ENCODE measurements around the gene ALS2. TPM values are rescaled to one million over a fixed set of nuclear protein-coding genes. Genes with fewer than 3 reads are reported as not detected.

Gene ALS2
- total and polyA plus RNA-seq, 2 donors from 2014 or later = 7.1 to 24.4 TPM

DNA sequence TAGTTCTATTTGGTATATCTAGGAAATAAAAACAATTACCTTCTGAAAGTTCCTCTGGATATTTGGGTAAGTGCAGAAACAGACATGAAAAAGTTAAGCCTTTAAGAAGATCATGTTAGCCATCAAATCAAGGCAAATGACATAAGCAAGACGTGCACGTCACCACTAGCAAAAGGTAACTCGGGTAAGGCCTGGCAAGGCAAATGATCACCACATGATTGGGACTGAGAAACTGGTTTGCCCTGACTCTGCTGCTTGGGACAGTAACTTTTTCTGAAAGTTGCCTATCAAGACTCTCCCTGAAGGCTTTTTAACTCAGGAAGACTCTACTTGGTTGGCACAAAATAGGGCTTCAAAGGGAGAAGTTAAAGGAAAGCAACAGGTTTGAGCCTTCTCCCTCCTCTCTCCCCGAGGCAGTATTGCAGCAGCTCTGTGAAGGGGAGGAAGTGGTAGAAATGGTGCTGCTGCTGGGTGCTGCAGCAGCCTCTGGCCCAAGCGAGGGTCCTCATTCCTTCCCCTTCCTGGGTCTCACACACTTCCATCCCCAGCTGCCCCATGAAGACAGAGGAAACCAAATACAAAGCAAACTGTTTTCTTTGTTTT, 120.3 kb downstream of the ALS2 start:
- no peaks in the 10 kb centered on the region for H3K9me3 ChIP-seq (ENCODE audit: control insufficient read depth in 2 of 3, insufficient read depth in 1 of 3, low read length in 3 of 3)
- H3K27me3 ChIP-seq (ENCODE audit: control insufficient read depth, insufficient read depth, low read length) = no peaks in the 10 kb centered on the region
- H3K27ac ChIP-seq (ENCODE audit: low read depth in 2 of 2, low read length in 2 of 2) = no peak overlapping the region
- no peak overlapping the region for H3K4me3 ChIP-seq (ENCODE audit: low read length in 3 of 3)
- H3K36me3 ChIP-seq (ENCODE audit: control insufficient read depth in 2 of 3, insufficient read depth in 3 of 3, low read length in 3 of 3) = no peaks in the 10 kb centered on the region
- no peaks in the 10 kb centered on the region for H3K4me1 ChIP-seq (ENCODE audit: control insufficient read depth in 2 of 3, insufficient read depth in 2 of 3, low read depth in 1 of 3, low read length in 3 of 3)
- H3K9ac ChIP-seq (ENCODE audit: low read length in 3 of 3) = no peak overlapping the region
- TF ChIP-seq, protein P1, sequence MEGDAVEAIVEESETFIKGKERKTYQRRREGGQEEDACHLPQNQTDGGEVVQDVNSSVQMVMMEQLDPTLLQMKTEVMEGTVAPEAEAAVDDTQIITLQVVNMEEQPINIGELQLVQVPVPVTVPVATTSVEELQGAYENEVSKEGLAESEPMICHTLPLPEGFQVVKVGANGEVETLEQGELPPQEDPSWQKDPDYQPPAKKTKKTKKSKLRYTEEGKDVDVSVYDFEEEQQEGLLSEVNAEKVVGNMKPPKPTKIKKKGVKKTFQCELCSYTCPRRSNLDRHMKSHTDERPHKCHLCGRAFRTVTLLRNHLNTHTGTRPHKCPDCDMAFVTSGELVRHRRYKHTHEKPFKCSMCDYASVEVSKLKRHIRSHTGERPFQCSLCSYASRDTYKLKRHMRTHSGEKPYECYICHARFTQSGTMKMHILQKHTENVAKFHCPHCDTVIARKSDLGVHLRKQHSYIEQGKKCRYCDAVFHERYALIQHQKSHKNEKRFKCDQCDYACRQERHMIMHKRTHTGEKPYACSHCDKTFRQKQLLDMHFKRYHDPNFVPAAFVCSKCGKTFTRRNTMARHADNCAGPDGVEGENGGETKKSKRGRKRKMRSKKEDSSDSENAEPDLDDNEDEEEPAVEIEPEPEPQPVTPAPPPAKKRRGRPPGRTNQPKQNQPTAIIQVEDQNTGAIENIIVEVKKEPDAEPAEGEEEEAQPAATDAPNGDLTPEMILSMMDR (IDR thresholded peaks at IDR 0.05; ENCODE audit: borderline replicate concordance, extremely low read depth, insufficient read depth) = no peak
- DNase-seq (no peak), FAIRE-seq (no peak)
- intact Hi-C loops (cut with DNase I) = no loop called here

DNA sequence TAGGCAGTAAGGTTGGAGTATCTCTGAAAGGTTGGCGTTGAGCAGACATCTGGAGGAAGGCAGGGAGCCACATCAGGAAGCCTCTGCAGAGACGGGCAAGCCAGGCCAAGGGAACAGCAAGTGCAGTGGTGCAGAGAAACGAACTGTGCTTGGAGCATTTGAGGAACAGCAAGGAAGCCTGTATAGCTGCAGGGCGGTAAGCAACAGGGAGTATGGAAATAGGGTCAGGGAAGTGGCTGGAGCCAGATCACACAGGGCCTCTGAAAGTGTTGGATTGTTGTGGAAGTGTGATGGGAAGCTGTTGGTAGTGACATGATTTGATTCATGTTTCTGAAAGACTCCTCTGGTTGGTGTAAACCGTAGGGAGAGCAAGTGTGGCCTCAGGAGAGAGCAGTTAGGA, 124.0 kb downstream of the ALS2 start:
- H3K36me3 ChIP-seq (ENCODE audit: control insufficient read depth in 2 of 3, insufficient read depth in 3 of 3, low read length in 3 of 3) = no peaks in the 10 kb centered on the region
- no peaks in the 10 kb centered on the region for H3K4me1 ChIP-seq (ENCODE audit: control insufficient read depth in 2 of 3, insufficient read depth in 2 of 3, low read depth in 1 of 3, low read length in 3 of 3)
- TF ChIP-seq, protein P1 (IDR thresholded peaks at IDR 0.05; ENCODE audit: borderline replicate concordance, extremely low read depth, insufficient read depth) = no peak
- no peaks in the 10 kb centered on the region for H3K27me3 ChIP-seq (ENCODE audit: control insufficient read depth, insufficient read depth, low read length)
- intact Hi-C loops (cut with DNase I) = no loop called here
- DNase-seq = no peak
- FAIRE-seq = no peak
- H3K4me3 ChIP-seq (ENCODE audit: low read length in 3 of 3) = no peak overlapping the region
- H3K9ac ChIP-seq (ENCODE audit: low read length in 3 of 3) = no peak overlapping the region
- no peaks in the 10 kb centered on the region for H3K9me3 ChIP-seq (ENCODE audit: control insufficient read depth in 2 of 3, insufficient read depth in 1 of 3, low read length in 3 of 3)
- no peak overlapping the region for H3K27ac ChIP-seq (ENCODE audit: low read depth in 2 of 2, low read length in 2 of 2)

DNA sequence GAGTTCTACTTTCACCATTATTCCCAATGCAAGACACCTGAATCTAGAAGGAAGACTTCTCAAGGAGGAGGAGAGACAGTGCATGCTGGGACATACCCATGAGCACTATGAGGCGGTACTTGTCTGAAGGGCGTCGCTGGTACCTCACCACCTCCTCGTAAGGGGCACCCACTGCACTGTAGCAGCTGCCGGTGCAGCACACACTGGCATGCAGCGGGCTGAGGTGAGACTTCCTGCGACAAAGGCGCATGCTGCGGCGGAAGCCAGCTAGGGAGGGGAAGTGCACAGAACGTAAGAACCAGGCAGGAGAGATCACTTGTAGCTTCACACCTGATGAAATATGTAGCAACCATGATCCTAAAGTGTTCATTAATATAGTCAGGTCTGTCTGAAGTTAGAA, 124.6 kb downstream of the ALS2 start:
- Histone ChIP-seq H3K36me3 (ENCODE audit: control insufficient read depth in 2 of 3, insufficient read depth in 3 of 3, low read length in 3 of 3) (no peaks in the 10 kb centered on the region), H3K27me3 (ENCODE audit: control insufficient read depth, insufficient read depth, low read length) (no peaks in the 10 kb centered on the region), H3K27ac (ENCODE audit: low read depth in 2 of 2, low read length in 2 of 2) (no peak overlapping the region), H3K4me3 (ENCODE audit: low read length in 3 of 3) (no peak overlapping the region), H3K9me3 (ENCODE audit: control insufficient read depth in 2 of 3, insufficient read depth in 1 of 3, low read length in 3 of 3) (no peaks in the 10 kb centered on the region), H3K4me1 (ENCODE audit: control insufficient read depth in 2 of 3, insufficient read depth in 2 of 3, low read depth in 1 of 3, low read length in 3 of 3) (no peaks in the 10 kb centered on the region), H3K9ac (ENCODE audit: low read length in 3 of 3) (no peak overlapping the region)
- FAIRE-seq (no peak), DNase-seq (no peak)
- TF ChIP-seq, protein P1 (IDR thresholded peaks at IDR 0.05; ENCODE audit: borderline replicate concordance, extremely low read depth, insufficient read depth) = no peak
- intact Hi-C loops (cut with DNase I) = no loop called here

All from kidney (tissue), 14 donors.